Measurements from ENCODE around the gene GRHL1. TPM values are rescaled to one million over a fixed set of nuclear protein-coding genes. Genes with fewer than 3 reads are reported as not detected.
A peak's percentile ranks its signal among the peaks of the same experiment; 100 is the strongest.
"Not testable (repeated sequence)": the region's sequence is repeated elsewhere in the genome, so short reads cannot be mapped to it uniquely, and the experiment has no call there.

Gene GRHL1
- total and polyA plus RNA-seq, 2 donors (not counting 3 experiments of a cell fraction or from before 2014, with no cell fraction given), result 0.37 to 1.1 TPM

DNA sequence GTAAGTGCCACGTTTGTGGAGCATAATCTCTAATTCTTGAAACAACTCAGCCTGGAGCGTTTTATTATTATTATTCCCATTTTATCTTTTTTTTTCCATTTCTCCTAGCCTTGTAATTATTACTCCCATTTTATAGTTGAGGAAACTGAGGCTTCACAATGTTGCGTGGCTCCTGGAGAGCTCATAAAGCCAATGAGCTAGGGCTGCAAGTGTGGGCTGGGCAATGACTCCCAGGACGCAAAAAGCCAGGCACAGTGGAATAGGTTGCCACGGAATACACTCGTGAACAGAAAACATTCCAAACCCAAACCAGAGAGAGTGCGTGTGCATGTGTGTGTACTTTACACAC is 78.4 kb downstream of the GRHL1 start:
- Histone ChIP-seq H3K4me2 (ENCODE audit: insufficient read depth, low read length) (no peak overlapping the region), H3K4me3 (replicated peaks in 1 of 3; ENCODE audit: insufficient read depth in 1 of 3, low read depth in 1 of 3, low read length in 3 of 3) (no peak overlapping the region), H4K20me1 (replicated peaks; ENCODE audit: control insufficient read depth, extremely low read depth, insufficient read depth, low read length) (no peaks in the 10 kb centered on the region), H3K36me3 (ENCODE audit: control insufficient read depth in 2 of 2, extremely low read depth in 1 of 2, insufficient read depth in 2 of 2, low read length in 2 of 2) (no peaks in the 10 kb centered on the region), H3K9me3 (replicated peaks; ENCODE audit: control insufficient read depth, insufficient read depth, low read length) (no peaks in the 10 kb centered on the region), H3K9ac (replicated peaks; ENCODE audit: extremely low read depth, insufficient read depth, low read length) (no peak overlapping the region), H3K9me1 (replicated peaks; ENCODE audit: control insufficient read depth, extremely low read depth, insufficient read depth, low read length) (no peaks in the 10 kb centered on the region), H3K4me1 (ENCODE audit: control insufficient read depth, extremely low read depth, insufficient read depth, low read length) (peaks cover 7% of the 10 kb centered on the region), H3K79me2 (ENCODE audit: control insufficient read depth, insufficient read depth, low read length) (no peaks in the 10 kb centered on the region), H3K27ac (ENCODE audit: insufficient read depth, low read depth, low read length) (no peak overlapping the region), H3K27me3 (ENCODE audit: control insufficient read depth in 2 of 2, insufficient read depth in 2 of 2, low read length in 2 of 2) (no peaks in the 10 kb centered on the region), H2AFZ (ENCODE audit: low read depth, low read length) (peak overlapping the region; percentile 88)
- TF ChIP-seq EZH2 (IDR thresholded peaks at IDR 0.05; ENCODE audit: borderline replicate concordance, low read depth, low read length, severe bottlenecking) (no peak), FOS (IDR thresholded peaks at IDR 0.05; ENCODE audit: borderline replicate concordance, insufficient read depth, low read length) (no peak)
- TF ChIP-seq, protein P1, sequence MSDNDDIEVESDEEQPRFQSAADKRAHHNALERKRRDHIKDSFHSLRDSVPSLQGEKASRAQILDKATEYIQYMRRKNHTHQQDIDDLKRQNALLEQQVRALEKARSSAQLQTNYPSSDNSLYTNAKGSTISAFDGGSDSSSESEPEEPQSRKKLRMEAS (IDR thresholded peaks at IDR 0.05; ENCODE audit: insufficient read depth, insufficient read length), result no peak
- BruUV-seq (replicated peaks), result no TSS peak
- FAIRE-seq (no peak), DNase-seq (ENCODE audit: low read depth, low spot score) (no peak)
- ChIA-PET CTCF (interaction anchor here (1.1 to 16.1 kb wide), 5 partner anchors 12 to 259 kb away, joined by 3 to 151 read pairs (median 5); no protein-coding TSS in a partner anchor), POLR2A (no interaction called here)
- intact Hi-C loops (cut with micrococcal nuclease) (loop anchor here (5.0 kb wide), 1 partner anchor 218 kb away; no protein-coding TSS in a partner anchor), dilution Hi-C loops (cut with MboI; ENCODE audit: extremely low pct_ligation_motif_present, low sequenced_read_pairs) (no loop called here)

DNA sequence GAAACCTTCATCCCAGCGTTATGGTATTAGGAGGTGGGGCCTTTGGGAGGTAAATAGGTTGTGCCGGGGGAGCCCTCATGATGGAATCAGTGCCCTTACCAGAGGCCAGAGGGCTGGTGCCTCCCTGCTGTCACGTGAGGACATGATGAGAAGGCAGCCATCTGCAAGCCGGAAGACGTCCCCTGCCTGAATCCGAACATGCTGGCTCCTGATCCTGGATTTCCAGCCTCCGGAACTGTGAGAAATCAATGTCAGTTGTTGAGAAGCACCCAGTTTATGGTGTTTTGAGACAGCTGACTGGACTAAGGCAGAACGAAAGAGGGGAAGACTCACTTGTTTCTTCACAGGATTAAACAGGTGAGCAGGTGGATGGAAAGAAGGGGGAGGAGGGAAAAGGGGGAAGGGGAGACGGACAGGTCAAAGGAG is 78.8 kb downstream of the GRHL1 start:
- no peak for TF ChIP-seq FOS (IDR thresholded peaks at IDR 0.05; ENCODE audit: borderline replicate concordance, insufficient read depth, low read length)
- H3K9ac ChIP-seq (replicated peaks; ENCODE audit: extremely low read depth, insufficient read depth, low read length), result no peak overlapping the region
- H3K36me3 ChIP-seq (ENCODE audit: control insufficient read depth in 2 of 2, extremely low read depth in 1 of 2, insufficient read depth in 2 of 2, low read length in 2 of 2), result no peaks in the 10 kb centered on the region
- CTCF ChIA-PET, result interaction anchor here (1.6 to 16.1 kb wide), 3 partner anchors 13 to 217 kb away, joined by 4 to 151 read pairs (median 37); no protein-coding TSS in a partner anchor
- peaks cover 7% of the 10 kb centered on the region for H3K4me1 ChIP-seq (ENCODE audit: control insufficient read depth, extremely low read depth, insufficient read depth, low read length)
- dilution Hi-C loops (cut with MboI; ENCODE audit: extremely low pct_ligation_motif_present, low sequenced_read_pairs) (no loop called here), intact Hi-C loops (cut with micrococcal nuclease) (no loop called here)
- BruUV-seq (replicated peaks), result no TSS peak
- FAIRE-seq, result no peak
- no peaks in the 10 kb centered on the region for H3K9me3 ChIP-seq (replicated peaks; ENCODE audit: control insufficient read depth, insufficient read depth, low read length)
- H3K27ac ChIP-seq (ENCODE audit: insufficient read depth, low read depth, low read length), result no peak overlapping the region
- H3K4me3 ChIP-seq (replicated peaks in 1 of 3; ENCODE audit: insufficient read depth in 1 of 3, low read depth in 1 of 3, low read length in 3 of 3), result no peak overlapping the region
- no peak for DNase-seq (ENCODE audit: low read depth, low spot score)
- H3K27me3 ChIP-seq (ENCODE audit: control insufficient read depth in 2 of 2, insufficient read depth in 2 of 2, low read length in 2 of 2), result no peaks in the 10 kb centered on the region
- no peaks in the 10 kb centered on the region for H3K9me1 ChIP-seq (replicated peaks; ENCODE audit: control insufficient read depth, extremely low read depth, insufficient read depth, low read length)
- peak overlapping the region; percentile 46 for H2AFZ ChIP-seq (ENCODE audit: low read depth, low read length)
- no peaks in the 10 kb centered on the region for H3K79me2 ChIP-seq (ENCODE audit: control insufficient read depth, insufficient read depth, low read length)
- no peak overlapping the region for H3K4me2 ChIP-seq (ENCODE audit: insufficient read depth, low read length)
- POLR2A ChIA-PET, result no interaction called here
- H4K20me1 ChIP-seq (replicated peaks; ENCODE audit: control insufficient read depth, extremely low read depth, insufficient read depth, low read length), result no peaks in the 10 kb centered on the region

DNA sequence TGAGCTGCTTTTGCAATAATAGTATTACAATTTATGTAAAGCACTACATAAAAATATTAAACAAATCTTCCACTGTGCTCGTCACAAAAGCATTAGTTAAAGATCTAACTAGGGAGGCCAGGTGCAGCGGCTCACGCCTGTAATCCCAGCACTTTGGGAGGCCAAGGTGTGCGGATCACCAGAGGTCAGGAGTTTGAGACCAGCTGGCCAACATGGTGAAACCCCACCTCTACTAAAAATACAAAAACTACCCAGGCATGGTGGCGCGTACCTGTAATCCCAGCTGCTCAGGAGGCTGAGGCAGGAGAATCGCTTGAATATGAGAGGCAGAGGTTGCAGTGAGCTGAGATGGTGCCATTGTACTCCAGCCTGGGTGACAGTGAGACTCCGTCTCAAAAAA is 79.3 kb downstream of the GRHL1 start:
- DNase-seq (ENCODE audit: low read depth, low spot score); H3K4me1 ChIP-seq (ENCODE audit: control insufficient read depth, extremely low read depth, insufficient read depth, low read length); H3K27ac ChIP-seq (ENCODE audit: insufficient read depth, low read depth, low read length); POLR2A ChIA-PET; intact Hi-C loops (cut with micrococcal nuclease); BruUV-seq (replicated peaks); dilution Hi-C loops (cut with MboI; ENCODE audit: extremely low pct_ligation_motif_present, low sequenced_read_pairs); H3K79me2 ChIP-seq (ENCODE audit: control insufficient read depth, insufficient read depth, low read length); H3K4me3 ChIP-seq (replicated peaks in 1 of 3; ENCODE audit: insufficient read depth in 1 of 3, low read depth in 1 of 3, low read length in 3 of 3); H3K9me1 ChIP-seq (replicated peaks; ENCODE audit: control insufficient read depth, extremely low read depth, insufficient read depth, low read length); H4K20me1 ChIP-seq (replicated peaks; ENCODE audit: control insufficient read depth, extremely low read depth, insufficient read depth, low read length); H2AFZ ChIP-seq (ENCODE audit: low read depth, low read length); H3K4me2 ChIP-seq (ENCODE audit: insufficient read depth, low read length); H3K9ac ChIP-seq (replicated peaks; ENCODE audit: extremely low read depth, insufficient read depth, low read length); H3K9me3 ChIP-seq (replicated peaks; ENCODE audit: control insufficient read depth, insufficient read depth, low read length); H3K27me3 ChIP-seq (ENCODE audit: control insufficient read depth in 2 of 2, insufficient read depth in 2 of 2, low read length in 2 of 2); FAIRE-seq; H3K36me3 ChIP-seq (ENCODE audit: control insufficient read depth in 2 of 2, extremely low read depth in 1 of 2, insufficient read depth in 2 of 2, low read length in 2 of 2): not testable (repeated sequence)
- CTCF ChIA-PET, result interaction anchor here (1.6 to 16.1 kb wide), 3 partner anchors 13 to 217 kb away, joined by 4 to 151 read pairs (median 37); no protein-coding TSS in a partner anchor

All from endothelial cell of umbilical vein (primary cell).